NCI-H1417 treated with DMSO at 0.1 percent for 48 hours (cell line): ENCODE measurements around the gene EXD3.
"Not testable (repeated sequence)": the region's sequence is repeated elsewhere in the genome, so short reads cannot be mapped to it uniquely, and the experiment has no call there.

ENCODE experiments used
- DNase-seq: peaks from one replicate; lab custom pipeline; 2025; lab: John Stamatoyannopoulos, UW

EXD3 gene

DNA sequence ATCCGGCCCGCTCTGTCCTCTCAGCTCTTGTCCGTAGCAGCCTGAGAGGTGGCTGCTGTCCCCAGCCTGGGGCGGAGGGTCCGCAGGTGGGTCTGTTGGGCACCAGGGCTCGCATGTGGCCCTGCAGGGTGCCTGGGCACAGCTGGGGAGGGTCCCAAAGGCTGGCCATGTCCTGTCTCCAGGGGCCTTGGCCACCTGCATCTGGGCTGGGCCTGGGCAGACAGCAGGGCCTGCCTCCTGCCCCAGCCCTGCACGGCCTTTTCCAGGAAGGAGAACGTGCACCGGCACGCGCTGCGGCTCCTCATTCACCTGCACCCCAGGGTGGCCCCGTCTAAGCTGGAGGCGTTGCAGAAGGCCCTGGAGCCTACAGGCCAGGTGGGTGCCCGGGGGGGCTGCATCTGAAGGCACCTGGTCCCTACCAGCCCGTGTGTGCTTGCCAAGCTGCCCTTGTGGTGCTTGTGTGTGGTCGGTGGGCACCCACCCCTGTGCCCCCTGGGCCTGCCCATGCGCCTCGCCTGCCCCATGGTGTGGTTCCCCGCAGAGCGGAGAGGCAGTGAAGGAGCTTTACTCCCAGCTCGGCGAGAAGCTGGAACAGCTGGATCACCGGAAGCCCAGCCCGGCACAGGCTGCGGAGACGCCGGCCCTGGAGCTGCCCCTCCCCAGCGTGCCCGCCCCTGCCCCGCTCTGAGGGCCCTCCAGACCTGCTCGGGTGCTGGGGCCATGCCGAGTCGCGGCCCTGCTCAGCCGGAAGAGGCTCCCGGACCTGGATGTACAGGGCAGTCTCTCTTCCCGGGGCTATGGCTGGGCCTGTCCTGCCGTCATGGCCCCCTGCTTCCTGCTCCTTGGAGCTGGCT, 150.5 kb downstream of the EXD3 start:
- DNase-seq, result no peak

DNA sequence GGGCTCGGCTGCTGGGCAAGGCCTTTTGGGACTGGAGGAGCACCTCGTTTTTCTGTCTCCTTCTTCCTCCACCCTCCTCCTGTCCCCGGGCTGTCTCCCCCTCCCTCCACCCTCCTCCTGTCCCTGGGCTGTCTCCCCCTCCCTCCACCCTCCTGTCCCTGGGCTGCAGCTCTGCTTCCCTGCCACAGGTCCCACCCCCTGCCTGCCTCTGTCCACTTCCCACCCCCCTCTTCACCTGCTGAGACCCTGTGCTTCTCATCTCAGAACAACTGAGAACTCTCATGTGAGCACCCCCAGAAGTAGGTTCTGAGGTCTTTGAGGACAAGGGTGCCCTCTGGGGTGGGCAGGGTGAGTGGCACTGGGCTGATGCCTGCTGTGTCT, 151.3 kb downstream of the EXD3 start:
- DNase-seq, result no peak

DNA sequence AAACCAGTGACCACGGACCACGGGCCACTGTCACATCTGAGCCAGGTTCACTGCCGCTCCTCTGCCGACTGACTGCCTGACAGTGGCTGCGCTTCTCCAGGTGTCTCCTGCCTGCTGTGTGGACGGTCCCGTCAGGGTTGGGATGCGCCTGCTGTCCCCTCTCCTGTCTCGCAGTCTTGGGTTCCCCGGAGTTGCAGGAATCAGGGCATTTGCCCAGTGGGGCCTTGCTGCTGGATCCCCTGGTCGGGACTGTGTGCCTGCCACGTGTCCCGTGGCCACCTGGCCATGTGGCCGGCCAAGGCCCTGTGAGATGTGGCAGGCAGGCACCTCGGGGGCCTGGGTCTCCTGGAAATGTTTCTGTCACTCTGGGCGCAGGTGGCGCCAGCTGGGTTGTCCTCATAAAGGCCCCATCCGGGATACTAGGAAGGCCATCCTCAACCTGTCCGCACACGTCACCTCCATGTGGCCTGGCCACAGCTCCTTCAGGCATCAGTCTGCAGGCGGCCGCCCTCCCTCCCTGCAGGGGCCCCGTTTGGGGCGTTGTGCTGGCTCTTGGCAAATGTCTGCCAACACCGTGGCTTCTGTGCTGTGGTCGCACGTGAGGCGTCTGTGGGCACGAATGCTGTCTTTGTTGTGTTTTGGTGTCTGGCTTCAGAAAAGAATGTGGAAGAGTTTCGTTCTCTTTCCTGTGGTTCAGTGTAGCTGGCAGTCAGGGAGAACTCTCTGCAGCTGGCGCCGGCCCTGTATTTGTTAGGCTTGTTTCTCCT, 151.8 kb downstream of the EXD3 start:
- DNase-seq, result no peak

DNA sequence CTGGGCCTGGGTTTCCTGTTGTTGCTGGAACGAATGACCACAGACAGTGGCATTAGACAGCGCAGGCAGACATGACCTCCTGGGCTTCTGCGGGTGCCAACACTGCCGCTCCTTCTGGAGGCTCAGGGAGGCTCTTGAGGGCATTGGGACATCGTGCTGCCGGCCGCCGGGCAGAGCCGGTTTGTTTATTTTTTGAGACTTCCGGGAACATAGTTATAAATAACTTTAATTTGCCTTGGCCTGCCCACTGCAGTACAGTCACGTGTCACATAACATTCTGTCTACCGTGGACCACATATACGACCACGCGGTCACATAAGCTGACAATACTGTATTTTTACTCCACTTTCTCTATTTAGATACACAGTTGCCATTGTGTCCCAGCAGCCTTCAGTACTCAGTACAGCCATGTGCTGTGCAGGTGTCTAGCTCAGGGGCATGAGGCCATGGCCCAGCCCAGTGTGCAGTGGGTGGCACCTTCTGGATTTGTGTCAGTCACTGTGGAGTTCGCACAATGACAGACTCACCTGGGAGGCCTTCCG, 153.7 kb downstream of the EXD3 start:
- no peak for DNase-seq

DNA sequence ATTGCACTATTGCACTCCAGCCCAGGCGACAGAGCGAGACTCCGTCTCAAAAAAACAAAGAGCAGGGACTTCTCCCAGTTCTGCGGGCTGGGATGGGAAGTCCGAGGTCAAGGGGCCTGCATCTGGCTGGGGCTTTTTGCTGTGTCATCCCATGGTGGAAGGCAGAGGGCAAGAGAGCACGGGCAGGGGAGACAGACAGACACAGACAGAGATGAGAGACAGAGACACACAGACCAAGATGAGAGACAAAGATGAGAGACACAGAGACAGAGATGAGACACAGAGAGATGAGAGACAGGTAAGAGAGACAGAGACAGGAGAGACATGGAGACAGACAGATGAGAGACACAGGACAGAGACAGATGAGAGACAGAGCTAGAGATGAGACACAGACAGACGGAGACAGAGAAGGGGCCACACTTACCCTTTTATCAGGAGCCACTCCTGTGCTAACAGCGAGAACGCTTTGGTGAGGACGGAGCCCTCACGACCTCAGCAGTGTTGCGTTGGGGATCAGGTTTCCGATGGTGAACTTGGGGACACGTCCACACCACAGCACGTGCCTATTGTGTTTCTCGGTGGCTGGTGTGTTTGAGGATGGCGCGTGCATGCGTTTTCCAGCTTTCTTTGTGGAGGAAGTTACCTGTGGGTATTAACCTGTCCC, 154.3 kb downstream of the EXD3 start:
- DNase-seq, result no peak

DNA sequence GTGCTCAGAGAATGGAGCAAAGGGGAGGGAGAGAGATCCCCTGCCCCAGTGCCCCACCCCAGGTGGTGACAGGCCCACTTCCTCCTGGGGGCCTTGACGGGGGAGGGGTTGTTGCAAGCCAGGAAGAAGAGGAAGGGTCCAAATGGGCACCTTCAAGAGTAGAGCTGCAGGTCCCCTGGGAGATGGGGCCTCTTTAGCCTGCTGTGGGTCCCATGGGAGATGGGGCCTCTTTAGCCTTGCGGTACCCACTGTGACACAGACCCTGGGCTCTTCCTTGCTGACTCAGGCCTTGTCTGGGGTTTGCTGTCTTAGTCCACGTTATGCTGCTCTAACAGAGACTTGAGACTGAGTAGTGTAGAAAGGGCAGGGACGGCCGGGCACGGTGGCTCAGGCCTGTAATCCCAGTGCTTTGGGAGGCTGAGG, 155.0 kb downstream of the EXD3 start:
- no peak for DNase-seq

DNA sequence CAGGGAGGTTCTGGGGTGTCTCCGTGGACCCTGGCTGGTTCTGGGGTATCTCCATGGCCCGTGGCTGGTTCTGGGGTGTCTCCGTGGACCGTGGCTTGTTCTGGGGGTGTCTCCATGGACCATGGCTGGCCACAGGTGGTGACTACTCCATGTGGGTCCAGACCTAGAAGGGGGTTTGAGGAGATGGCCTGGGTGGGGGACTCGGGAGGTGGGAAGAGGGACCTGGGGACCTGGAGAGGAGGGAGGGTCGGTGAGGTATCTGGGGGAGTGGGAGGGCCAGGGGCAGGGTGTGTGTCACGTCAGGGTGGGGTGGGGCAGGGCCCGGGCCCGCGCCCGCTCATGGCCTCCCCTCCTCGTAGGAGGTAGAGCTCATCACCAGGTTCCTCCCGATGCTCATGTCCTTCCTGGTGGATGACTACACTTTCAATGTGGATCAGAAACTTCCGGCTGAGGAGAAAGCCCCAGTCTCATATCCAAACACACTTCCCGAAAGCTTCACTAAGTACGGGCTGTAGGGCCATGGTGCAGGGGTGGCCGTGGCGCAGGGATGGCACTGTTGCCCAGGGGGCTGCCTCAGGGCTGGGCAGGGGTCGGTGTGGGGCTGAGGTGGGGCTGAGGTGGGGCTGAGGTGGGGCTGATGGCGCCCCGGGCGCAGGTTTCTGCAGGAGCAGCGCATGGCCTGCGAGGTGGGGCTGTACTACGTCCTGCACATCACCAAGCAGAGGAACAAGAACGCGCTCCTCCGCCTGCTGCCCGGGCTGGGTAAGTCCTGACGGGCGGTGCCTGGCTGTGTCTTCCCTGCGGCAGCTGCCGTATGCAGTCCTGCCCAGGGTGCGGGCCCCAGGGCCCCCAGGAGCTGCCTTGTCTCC, 156.1 kb downstream of the EXD3 start:
- no peak for DNase-seq

DNA sequence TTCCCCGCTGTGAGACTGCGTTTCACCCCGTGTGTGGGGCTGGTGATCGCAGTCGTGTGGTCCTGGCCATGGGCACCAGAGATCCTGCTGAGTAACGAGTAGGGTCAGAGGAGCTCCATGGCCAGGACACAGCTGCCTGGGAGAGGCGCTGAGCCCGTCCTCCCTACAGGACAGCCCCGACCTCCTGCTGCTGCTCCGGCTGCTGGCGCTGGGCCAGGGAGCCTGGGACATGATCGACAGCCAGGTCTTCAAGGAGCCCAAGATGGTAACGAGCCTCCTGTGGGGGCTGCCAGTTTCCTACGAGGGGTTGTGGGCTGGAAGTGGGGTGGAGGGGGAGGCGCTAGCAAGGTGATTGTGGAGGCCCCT, 156.8 kb downstream of the EXD3 start:
- no peak for DNase-seq

DNA sequence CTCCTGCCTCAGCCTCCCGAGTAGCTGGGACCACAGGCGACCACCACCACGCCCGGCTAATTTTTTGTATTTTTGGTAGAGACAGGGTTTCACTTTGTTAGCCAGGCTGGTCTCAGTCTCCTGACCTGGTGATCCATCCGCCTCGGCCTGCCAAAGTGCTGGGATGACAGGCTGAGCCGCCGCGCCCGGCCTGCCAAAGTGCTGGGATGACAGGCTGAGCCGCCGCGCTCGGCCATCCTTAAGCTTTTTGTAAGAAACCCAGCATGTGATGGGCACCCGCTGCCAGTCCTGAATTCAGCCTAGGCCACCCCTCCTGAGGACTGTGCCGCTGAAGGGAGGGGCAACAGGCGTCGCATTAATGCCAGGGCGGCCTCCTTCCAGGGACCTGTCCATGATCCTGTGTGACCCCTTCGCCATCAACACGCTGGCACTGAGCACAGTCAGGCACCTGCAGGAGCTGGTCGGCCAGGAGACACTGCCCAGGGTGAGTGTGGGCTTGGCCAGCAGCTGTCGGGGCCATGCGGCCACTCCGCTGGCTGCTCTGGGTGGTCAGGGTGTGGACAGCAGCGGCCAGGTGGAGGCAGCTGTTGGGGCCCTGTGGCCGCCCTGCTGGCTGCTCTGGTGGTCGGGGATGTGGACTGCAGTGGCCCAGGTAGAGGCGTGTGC, 157.3 kb downstream of the EXD3 start:
- DNase-seq, result no peak

DNA sequence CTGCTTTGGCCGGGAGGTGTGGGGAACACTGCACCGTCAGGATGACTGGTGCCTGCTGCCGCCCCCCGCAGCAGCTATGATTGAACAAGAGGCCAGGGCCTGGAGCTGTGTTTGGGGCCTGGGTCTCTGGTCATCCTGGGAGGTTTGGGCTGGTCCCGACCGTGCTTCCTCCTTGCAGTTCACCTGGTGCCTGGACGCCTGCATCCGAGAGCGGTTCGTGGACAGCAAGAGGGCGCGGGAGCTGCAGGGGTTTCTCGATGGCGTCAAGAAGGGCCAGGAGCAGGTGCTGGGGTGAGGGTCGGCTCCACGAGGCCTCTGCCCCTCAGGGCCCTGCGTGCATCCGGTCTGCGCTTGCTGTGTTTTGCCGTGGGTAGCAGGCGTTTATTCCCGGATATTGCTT, 158.9 kb downstream of the EXD3 start:
- DNase-seq, result no peak

DNA sequence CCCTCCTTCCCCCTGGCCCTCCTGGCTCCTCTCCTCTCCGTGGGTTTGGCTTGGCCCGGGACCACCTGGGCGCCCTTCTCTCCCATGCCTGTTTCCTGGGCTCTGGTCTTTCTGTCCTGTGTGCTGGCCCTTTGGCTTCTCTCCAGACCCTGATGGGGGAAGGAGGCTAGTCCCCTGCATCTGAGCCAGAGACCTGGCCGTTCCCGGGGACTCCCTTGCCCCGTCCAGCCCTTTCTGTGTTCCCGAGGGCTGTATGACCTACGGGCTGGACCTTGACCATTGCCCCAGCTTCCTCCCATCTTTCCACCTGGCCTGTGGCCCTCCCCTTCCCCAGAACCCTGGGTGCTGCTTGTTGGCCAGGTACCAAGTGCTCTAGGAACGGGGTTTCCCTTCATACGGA, 159.5 kb downstream of the EXD3 start:
- DNase-seq, result no peak

DNA sequence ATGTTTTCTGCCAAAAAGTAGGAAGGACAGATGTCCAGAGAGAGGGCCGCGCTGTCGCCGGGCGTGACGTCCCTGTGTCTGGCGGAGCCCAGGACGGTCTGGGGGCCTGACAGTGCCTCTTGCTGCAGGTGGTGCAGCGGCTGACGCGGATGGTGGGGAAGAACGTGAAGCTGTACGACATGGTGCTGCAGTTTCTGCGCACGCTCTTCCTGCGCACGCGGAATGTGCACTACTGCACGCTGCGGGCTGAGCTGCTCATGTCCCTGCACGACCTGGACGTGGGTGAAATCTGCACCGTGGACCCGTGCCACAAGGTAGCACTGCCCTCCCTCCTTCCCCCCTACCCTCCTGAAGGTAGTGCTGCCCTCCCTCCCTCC, 160.1 kb downstream of the EXD3 start:
- no peak for DNase-seq

DNA sequence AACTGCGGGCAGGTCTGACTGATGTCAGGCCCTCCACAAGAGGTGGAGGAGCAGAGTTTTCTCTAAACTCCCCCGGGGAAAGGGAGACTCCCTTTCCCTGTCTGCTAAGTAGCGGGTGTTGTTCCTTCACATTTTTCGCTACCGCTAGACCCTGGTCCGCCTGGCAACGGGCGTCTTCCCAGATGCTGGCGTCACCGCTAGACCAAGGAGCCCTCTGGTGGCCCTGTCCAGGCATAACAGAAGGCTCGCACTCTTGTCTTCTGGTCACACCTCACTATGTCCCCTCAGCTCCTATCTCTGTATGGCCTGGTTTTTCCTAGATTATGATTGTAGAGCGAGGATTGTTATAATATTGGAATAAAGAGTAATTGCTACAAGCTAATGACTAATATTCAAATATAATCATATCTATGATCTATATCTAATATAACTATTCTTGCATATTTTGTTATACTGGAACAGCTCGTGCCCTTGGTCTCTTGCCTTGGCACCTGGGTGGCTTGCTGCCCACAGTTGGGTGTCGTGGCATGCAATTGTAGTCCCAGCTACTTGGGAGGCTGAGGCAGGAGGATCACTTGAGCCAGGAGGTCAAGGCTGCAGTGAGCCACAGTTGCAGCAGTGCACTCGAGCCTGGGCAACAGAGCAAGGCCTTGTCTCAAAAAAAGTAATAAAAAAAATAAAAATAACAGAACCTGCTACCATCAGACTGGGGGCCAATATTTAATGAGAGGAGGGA, 160.6 kb downstream of the EXD3 start:
- DNase-seq, result not testable (repeated sequence)
